Activated naive CD8-positive, alpha-beta T cell (primary cell): ENCODE measurements around the gene ZNF714.

Experiments used
- H3K27ac Mint-ChIP-seq: one replicate; pipeline ENCODE4 v1.8.0; 2021; ENCODE audit warnings: mixed read lengths
- H3K27me3 Mint-ChIP-seq: one replicate; pipeline ENCODE4 v1.8.0; 2021; ENCODE audit warnings: mixed read lengths
- H3K36me3 Mint-ChIP-seq: one replicate; pipeline ENCODE4 v1.8.0; 2021; ENCODE audit warnings: mixed read lengths
- H3K4me1 Mint-ChIP-seq: one replicate; pipeline ENCODE4 v1.8.0; 2021; ENCODE audit warnings: low read depth, mixed read lengths
- H3K4me3 Mint-ChIP-seq: one replicate; pipeline ENCODE4 v1.8.0; 2021; ENCODE audit warnings: mild to moderate bottlenecking, mixed read lengths
- H3K9me3 Mint-ChIP-seq: one replicate; pipeline ENCODE4 v1.8.0; 2021; ENCODE audit warnings: low read depth, mixed read lengths

ZNF714 gene

DNA sequence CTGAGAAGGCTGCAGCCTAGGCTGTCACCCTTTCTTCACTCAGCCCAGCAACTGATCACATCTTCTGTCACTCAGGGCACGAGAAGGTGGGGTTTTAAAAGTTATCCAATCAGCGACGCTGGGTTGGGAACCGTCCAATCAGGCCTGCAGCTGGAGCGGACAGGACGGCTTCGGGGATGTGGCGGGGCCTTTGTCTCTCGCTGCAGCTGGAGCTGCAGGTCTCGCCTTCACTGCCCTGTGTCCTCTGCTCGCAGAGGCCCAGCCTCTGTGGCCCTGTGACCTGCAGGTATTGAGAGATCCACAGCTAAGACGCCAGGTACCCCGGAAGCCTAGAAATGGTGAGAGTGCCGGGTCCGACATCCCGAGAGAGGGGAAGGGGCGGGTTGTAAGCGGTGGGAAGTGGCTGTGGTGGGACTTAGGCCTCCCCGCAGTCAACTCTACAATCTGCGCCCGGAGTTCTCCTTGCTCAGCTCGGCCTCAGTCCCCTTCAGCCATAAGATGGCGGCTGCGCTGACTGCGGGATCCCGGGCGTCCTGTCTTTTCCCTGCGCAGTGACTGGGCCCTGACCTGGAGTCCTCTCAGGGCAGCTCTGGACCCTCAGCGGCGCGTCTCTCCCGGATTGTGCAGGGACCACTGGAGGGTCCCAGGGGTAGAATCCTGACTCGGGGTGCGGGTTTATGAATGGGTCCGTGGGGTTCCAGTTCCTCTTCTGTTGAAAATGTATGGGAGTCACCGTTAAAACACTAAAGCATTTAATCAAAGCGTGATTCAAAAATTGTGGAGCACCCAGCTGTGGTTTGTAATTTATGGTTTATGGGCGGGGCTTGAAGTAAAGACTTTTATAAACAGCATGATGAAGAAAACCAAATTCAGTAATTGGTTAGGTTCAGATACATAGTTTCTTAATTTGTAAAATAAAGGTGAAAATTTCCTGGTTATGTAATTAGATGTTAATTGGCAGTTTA lies at the start of gene ZNF714:
Gene ZNF714, plus strand, starts transcription at position 193 of the 965 bp plus-strand sequence. CDS start 16,066 bp downstream, outside the sequence.
- no peaks in the 10 kb centered on the region for H3K9me3 Mint-ChIP-seq
- peak within 1 kb of the TSS; percentile 99 for H3K4me3 Mint-ChIP-seq
- peaks cover 18% of the 10 kb centered on the region for H3K4me1 Mint-ChIP-seq
- H3K27me3 Mint-ChIP-seq, result no peaks in the 10 kb centered on the region
- H3K36me3 Mint-ChIP-seq, result peaks cover 9% of the 10 kb centered on the region
- H3K27ac Mint-ChIP-seq, result peak within 1 kb of the TSS; percentile 94

DNA sequence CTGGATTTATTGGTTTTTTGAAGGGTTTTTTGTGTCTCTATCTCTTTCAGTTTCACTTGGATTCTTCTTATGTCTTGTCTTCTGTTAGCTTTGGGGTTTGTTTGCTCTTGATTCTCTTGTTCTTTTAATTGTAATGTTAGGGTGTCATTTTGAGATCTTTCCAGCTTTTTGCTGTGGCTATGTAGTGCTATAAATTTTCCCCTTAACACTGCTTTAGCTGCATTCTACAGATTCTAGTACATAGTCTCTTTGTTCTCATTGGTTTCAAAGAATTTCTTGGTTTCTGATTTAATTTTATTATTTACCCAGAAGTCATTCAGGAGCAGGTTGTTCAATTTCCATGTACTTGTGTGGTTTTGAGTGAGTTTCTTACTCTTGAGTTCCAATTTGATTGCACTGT lies 37.0 kb upstream of the ZNF714 start:
- H3K27me3 Mint-ChIP-seq, result no peaks in the 10 kb centered on the region

DNA sequence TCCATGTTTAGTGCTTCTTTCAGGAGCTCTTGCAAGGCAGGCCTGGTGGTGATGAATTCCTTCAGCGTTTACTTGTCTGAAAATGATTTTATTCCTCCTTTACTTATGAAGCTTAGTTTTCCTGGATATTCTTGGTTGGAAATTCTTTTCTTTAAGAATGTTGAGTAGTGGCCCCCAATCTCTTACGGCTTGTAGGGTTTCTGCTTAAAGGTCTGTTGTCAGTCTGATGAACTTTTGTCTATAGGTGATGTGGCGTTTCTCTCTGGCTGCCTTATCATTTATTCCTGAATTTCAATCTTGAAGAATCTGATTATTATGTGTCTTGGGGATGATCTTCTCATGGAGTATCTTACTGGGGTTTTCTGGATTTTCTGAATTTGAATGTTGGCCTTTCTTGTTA lies 35.5 kb upstream of the ZNF714 start:
- H3K27me3 Mint-ChIP-seq, result no peaks in the 10 kb centered on the region
- no peak overlapping the region for H3K4me3 Mint-ChIP-seq
- H3K27ac Mint-ChIP-seq, result no peak overlapping the region
- peaks cover 11% of the 10 kb centered on the region for H3K4me1 Mint-ChIP-seq
- H3K9me3 Mint-ChIP-seq, result peaks cover 41% of the 10 kb centered on the region
- peaks cover 54% of the 10 kb centered on the region for H3K36me3 Mint-ChIP-seq

More for the DNA sequence above, 37.0 kb upstream of the ZNF714 start:
- Mint-ChIP-seq H3K9me3 (peaks cover 41% of the 10 kb centered on the region), H3K4me1 (peaks cover 11% of the 10 kb centered on the region), H3K27ac (no peak overlapping the region), H3K36me3 (peaks cover 60% of the 10 kb centered on the region), H3K4me3 (no peak overlapping the region)

DNA sequence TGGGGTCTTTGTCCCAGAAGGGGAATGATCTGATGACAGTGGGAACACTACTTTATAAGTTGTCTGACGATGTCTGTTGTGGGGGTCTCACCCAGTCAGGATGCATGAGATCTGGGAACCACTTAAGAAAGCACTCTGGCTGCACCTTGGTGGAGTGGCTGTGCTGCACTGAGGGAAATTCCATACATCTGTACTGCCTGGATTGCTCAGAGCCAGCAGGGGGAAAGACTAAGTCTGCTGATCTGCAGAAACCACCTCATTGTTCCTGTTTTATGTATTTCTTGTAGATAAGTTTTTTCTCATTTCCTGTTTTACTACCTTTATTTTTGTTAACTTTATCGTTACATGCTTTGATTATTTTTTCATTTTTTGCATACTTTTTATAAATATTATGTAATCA lies 34.3 kb upstream of the ZNF714 start:
- Mint-ChIP-seq H3K4me1 (peaks cover 11% of the 10 kb centered on the region), H3K4me3 (peak overlapping the region; percentile 40), H3K27me3 (no peaks in the 10 kb centered on the region), H3K9me3 (peaks cover 47% of the 10 kb centered on the region), H3K36me3 (peaks cover 56% of the 10 kb centered on the region), H3K27ac (no peak overlapping the region)

DNA sequence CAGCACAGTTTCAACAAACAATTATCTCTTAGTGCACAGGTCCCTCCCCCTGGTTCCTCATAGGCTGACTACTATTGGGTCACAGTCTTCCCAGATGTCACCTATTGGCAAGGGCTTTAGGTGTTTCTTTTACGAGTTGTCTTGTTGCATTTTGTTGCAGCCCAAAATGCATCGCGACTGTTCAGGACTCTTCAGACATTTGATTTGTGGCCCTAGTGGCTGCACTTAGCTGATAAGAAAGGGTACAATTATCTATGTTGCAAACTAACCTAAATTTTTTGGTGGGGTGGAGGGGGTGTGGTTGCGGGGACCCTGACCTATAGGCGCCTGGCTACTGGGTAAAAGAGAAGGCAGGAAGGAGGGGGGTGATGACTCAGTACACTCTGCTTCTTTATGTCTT lies 29.1 kb upstream of the ZNF714 start:
- no peaks in the 10 kb centered on the region for H3K27me3 Mint-ChIP-seq
- H3K4me1 Mint-ChIP-seq, result no peaks in the 10 kb centered on the region
- H3K4me3 Mint-ChIP-seq, result no peak overlapping the region
- H3K36me3 Mint-ChIP-seq, result peaks cover 38% of the 10 kb centered on the region
- H3K9me3 Mint-ChIP-seq, result peaks cover 19% of the 10 kb centered on the region
- no peak overlapping the region for H3K27ac Mint-ChIP-seq

DNA sequence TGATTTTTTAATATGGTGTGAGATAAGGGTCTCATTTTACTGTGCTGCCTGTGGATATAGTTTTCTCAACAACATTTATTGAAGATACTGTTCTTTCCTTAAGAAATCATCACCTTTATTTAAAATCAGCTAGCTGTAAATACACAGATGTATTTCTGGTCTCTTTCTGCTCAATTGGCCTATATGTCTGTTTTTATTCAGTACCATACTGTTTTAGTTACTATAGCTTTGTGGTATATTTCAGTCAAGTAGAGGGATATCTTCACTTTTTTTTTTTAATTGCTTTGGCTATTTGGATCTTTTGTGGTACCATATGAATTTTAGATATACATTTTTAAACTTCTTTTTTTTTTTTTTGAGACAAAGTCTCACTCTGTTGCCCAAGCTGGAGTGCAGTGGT lies 16.7 kb upstream of the ZNF714 start:
- H3K9me3 Mint-ChIP-seq, result peaks cover 10% of the 10 kb centered on the region
- no peak overlapping the region for H3K4me3 Mint-ChIP-seq
- no peak overlapping the region for H3K27ac Mint-ChIP-seq
- no peaks in the 10 kb centered on the region for H3K4me1 Mint-ChIP-seq
- no peaks in the 10 kb centered on the region for H3K27me3 Mint-ChIP-seq
- peaks cover 24% of the 10 kb centered on the region for H3K36me3 Mint-ChIP-seq

DNA sequence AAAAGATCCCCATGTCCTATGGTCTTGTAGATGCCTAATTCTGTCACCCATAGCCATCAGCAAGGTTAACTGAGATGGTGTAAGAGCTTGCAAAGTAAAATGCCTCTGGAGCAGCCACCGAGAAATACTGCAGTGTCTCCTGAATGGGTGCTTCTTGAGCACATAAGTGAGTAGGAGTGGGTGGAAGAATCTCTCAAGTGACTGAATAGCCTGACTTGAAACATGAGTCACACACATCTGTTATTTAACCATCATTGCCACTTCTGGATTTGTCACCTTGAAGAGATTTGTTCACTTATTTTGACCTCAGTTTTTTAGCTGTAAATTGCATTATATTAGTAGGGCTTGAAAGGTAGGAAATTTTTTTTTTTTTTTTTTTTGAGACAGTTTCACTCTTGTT lies 2.3 kb downstream of the ZNF714 start:
- Mint-ChIP-seq H3K27ac (no peak overlapping the region), H3K36me3 (peaks cover 9% of the 10 kb centered on the region), H3K4me3 (peak overlapping the region; percentile 58)

DNA sequence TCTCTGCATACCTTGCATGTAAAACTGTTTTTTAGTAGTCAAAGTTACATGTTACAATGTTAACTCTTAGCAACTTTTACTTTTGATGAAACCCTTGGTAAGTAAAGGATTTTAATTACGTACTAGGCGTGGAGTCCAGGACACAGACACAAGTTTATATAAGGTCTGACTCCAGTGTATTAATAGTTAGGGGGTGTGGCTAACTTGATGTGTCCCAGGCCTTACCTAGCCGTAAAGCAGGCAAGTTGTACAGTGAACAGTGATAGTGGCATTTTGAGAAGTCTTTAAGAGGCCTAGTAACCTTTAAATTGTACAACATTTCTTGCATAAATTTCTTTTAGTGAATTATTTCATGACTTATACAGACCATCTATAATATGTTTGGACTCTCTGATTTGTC lies 5.9 kb downstream of the ZNF714 start:
- no peaks in the 10 kb centered on the region for H3K9me3 Mint-ChIP-seq
- H3K27ac Mint-ChIP-seq, result no peak overlapping the region
- peaks cover 10% of the 10 kb centered on the region for H3K36me3 Mint-ChIP-seq
- H3K4me1 Mint-ChIP-seq, result peaks cover 16% of the 10 kb centered on the region
- H3K27me3 Mint-ChIP-seq, result no peaks in the 10 kb centered on the region
- no peak overlapping the region for H3K4me3 Mint-ChIP-seq

More for the DNA sequence above, 2.3 kb downstream of the ZNF714 start:
- H3K27me3 Mint-ChIP-seq, result no peaks in the 10 kb centered on the region
- H3K4me1 Mint-ChIP-seq, result peaks cover 18% of the 10 kb centered on the region
- H3K9me3 Mint-ChIP-seq, result no peaks in the 10 kb centered on the region

DNA sequence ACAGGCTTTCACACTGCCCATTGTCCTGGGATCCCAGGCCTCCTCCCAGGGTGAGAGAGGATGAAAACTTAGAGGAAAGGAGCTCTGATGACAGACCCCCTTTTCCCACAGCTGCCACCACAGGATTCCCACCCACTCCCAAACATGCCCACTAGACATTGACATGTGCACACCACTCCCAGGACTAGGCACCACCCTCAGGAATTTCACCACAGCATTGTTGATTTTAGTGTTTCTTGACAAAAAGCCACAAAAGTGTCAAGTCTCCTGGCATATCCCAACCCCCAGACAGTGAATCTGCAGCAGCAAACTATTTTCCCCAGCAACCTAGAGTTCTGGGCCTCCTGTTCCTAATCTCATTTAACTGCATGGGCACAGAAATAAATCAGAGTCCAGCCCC lies 10.1 kb downstream of the ZNF714 start:
- H3K27me3 Mint-ChIP-seq, result no peaks in the 10 kb centered on the region
- H3K9me3 Mint-ChIP-seq, result no peaks in the 10 kb centered on the region
- peaks cover 8% of the 10 kb centered on the region for H3K36me3 Mint-ChIP-seq
- peak overlapping the region; percentile 37 for H3K27ac Mint-ChIP-seq
- no peak overlapping the region for H3K4me3 Mint-ChIP-seq
- peaks cover 2% of the 10 kb centered on the region for H3K4me1 Mint-ChIP-seq

DNA sequence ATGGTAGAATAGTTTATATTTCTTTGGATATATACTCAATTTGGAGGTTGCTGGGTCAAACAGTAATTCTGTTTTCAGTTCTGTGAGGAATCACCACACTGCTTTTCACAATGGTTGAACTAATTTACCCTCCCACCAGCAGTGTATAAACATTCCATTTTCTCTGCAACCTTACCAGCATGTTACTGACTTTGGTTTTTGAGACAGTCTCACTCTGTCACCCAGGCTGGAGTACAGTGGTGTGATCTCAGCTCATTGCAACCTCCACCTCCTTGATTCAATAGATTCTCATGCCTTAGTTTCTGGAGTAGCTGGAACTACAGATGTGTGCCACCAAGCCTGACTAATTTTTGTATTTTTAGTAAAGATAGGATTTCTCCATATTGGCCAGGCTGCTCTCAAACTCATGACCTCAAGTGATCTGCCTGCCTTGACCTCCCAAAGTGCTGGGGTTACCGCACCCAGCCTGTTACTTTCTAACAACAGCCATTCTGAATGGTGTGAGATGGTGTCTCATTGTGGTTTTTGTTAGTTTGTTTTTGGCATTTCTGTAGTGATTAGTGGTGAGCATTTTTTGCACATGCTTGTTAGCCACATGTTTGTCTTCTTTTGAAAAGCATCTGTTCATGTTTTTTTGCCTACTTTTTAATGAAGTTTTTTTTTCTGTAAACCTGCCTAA lies 12.5 kb downstream of the ZNF714 start:
- Mint-ChIP-seq H3K9me3 (no peaks in the 10 kb centered on the region), H3K27me3 (no peaks in the 10 kb centered on the region), H3K36me3 (peaks cover 17% of the 10 kb centered on the region), H3K27ac (no peak overlapping the region), H3K4me1 (peaks cover 2% of the 10 kb centered on the region), H3K4me3 (no peak overlapping the region)

DNA sequence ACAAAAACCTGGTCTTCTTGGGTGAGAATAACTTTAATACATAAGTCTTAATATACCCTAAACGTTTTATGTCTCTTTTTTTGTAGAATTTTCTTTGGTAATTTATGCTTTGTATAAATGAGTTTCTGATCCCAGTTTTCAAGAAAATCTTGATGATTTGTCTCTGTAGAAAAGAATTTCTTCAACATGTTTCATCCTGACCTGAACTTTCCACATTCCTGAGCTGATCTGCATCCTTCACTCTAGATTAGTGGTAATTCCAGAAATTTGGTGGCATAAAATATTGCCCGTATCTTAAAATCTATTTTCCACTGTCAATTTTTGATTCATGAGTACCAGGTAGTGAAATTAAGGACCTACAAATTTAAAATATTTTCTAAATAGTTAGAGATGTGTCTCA lies 16.3 kb downstream of the ZNF714 start:
- H3K36me3 Mint-ChIP-seq, result peaks cover 19% of the 10 kb centered on the region
- H3K4me3 Mint-ChIP-seq, result no peak overlapping the region
- H3K4me1 Mint-ChIP-seq, result no peaks in the 10 kb centered on the region
- H3K9me3 Mint-ChIP-seq, result no peaks in the 10 kb centered on the region
- H3K27me3 Mint-ChIP-seq, result no peaks in the 10 kb centered on the region
- no peak overlapping the region for H3K27ac Mint-ChIP-seq

DNA sequence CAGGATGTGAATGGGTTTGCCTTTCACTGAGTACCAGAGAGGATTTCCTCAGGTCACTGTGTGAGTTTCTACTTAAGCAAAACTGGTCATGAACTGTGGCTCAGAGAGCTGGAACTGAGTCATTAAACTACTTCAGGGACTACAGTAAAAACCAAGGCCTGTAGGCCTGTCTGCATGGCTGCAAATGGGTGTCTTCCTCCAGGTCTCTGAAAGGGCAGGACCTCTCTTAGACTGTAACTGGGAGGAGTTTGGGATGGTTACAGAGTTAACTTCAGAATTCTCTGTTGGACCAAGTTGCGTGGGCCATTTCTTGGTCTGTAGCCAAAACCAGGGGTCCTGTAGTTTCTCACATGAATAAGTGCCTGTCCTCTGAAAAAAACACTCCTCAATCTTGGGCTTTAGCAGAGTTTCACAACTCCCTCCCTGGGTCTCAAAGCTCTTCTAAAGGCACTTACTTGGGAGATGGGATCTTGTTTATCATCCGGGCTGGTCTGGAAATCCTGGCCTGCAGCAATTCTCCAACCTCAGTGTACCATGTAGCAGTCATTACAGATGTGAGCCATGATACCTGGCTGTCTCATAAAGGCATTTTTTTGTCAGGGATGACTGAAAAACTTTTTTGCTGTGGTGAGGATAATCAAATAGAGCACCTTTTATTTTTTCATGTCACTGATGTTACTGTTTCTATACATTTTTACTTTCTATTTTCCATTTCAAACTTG lies 19.7 kb downstream of the ZNF714 start:
- Mint-ChIP-seq H3K9me3 (no peaks in the 10 kb centered on the region), H3K4me3 (no peak overlapping the region), H3K27ac (no peak overlapping the region), H3K27me3 (no peaks in the 10 kb centered on the region), H3K4me1 (no peaks in the 10 kb centered on the region), H3K36me3 (peaks cover 19% of the 10 kb centered on the region)

DNA sequence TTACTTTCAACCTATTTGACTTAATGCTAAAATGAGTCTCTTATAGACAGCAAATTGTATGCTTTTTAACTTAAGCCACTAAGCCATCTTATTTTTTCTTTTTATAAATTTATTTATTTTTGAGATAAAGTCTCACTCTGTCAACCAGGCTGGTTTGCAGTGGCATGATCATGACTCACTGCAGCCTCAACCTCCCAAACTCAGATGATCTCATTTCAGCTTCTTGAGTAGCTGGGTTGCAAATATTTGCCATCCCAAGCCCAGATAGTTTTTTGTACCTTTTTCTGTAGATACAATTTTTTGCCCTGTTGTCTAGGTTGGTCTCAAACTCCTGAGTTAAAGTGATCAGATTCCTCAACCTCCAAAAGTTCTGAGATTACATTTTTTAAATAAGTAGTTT lies 27.1 kb downstream of the ZNF714 start:
- Mint-ChIP-seq H3K27ac (no peak overlapping the region), H3K27me3 (no peaks in the 10 kb centered on the region), H3K36me3 (peaks cover 55% of the 10 kb centered on the region), H3K9me3 (peaks cover 17% of the 10 kb centered on the region), H3K4me3 (no peak overlapping the region), H3K4me1 (no peaks in the 10 kb centered on the region)

DNA sequence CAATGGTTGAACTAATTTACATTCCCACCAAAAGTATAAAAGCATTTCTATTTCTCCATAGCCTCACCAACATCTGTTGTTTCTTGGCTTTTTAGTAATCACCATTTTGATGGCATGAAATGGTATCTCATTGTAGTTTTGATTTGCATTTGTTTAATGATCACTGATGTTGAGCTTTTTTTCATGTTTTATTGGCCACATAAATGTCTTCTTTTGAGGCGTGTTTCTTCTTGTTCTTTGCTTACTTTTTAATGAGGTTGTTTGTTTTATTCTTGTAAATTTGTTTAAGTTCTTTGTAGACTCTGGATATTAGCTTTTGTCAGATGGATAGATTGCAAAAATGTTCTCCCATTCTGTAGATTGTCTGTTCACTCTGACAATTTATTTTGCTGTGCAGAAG lies 28.2 kb downstream of the ZNF714 start:
- H3K27ac Mint-ChIP-seq, result no peak overlapping the region
- no peak overlapping the region for H3K4me3 Mint-ChIP-seq
- H3K9me3 Mint-ChIP-seq, result peaks cover 24% of the 10 kb centered on the region
- peaks cover 62% of the 10 kb centered on the region for H3K36me3 Mint-ChIP-seq
- H3K27me3 Mint-ChIP-seq, result no peaks in the 10 kb centered on the region
- no peaks in the 10 kb centered on the region for H3K4me1 Mint-ChIP-seq

DNA sequence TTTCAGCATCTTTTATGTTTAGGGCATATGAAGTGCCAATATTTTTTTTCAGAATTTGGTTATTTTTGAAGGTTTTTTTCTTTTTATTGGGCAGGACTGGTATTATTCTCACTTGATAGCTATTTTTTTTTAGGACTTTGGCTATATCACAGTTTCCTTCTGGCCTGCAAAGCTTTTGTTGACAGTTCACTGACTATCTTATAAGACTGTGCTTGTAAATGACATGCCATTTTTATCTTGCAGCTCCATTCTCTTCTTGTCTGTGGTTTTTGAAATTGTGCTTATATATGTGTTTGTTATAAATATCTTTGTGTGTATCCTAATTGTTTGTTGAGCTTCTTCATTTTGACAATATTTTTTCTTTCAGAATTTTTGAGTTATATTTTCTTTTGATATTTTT lies 33.4 kb downstream of the ZNF714 start:
- Mint-ChIP-seq H3K27me3 (no peaks in the 10 kb centered on the region), H3K9me3 (peaks cover 40% of the 10 kb centered on the region), H3K4me3 (no peak overlapping the region), H3K36me3 (peaks cover 69% of the 10 kb centered on the region), H3K27ac (no peak overlapping the region), H3K4me1 (no peaks in the 10 kb centered on the region)
